ENCODE results near the gene RFX2. TPM values are rescaled to one million over a fixed set of nuclear protein-coding genes. Genes with fewer than 3 reads are reported as not detected.

RFX2 gene
- total and polyA plus RNA-seq, 12 donors, result 2.3 to 10.4 (median 4.6) TPM

DNA sequence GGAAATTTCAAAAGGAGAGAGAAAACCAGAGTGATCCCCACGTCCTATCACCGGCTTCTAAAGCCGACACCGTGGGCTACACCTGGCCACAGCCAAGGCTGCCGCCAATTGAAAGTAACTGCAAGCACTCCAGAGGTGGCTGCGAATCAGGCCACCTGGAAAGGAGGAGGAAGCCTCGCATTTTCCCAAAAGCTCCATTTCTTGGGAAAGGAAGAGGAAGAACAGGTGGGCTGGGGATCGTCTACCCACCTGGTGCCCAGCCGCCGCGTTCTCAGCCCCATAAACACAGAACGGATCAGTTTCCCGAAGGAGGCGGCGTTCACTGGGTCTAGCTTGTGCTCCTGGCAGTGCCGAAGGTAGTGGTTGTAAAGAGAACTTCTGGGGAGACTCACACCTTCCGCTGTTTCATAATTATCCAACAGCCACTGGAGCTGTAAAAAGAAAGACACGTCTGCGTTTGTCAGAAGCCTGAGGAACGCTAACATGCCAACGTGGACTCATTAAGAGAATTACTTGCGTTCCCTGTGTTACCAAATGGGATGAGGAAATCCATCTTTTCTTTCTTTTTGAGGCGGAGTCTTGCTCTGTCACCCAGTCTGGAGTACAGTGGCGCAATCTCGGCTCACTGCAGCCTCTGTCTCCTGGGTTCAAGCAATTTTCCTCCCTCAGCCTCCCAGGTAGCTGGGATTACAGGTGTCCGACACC, 94.3 kb downstream of the RFX2 start:
- H3K36me3 ChIP-seq (replicated peaks in 1 of 2), result no peaks in the 10 kb centered on the region
- H3K27ac ChIP-seq, result no peak overlapping the region
- no peak for TF ChIP-seq POLR2A (IDR thresholded peaks at IDR 0.05)
- TF ChIP-seq, protein P1, sequence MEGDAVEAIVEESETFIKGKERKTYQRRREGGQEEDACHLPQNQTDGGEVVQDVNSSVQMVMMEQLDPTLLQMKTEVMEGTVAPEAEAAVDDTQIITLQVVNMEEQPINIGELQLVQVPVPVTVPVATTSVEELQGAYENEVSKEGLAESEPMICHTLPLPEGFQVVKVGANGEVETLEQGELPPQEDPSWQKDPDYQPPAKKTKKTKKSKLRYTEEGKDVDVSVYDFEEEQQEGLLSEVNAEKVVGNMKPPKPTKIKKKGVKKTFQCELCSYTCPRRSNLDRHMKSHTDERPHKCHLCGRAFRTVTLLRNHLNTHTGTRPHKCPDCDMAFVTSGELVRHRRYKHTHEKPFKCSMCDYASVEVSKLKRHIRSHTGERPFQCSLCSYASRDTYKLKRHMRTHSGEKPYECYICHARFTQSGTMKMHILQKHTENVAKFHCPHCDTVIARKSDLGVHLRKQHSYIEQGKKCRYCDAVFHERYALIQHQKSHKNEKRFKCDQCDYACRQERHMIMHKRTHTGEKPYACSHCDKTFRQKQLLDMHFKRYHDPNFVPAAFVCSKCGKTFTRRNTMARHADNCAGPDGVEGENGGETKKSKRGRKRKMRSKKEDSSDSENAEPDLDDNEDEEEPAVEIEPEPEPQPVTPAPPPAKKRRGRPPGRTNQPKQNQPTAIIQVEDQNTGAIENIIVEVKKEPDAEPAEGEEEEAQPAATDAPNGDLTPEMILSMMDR (IDR thresholded peaks at IDR 0.05), result no peak
- no peak overlapping the region for H3K4me3 ChIP-seq
- intact Hi-C loops (cut with DNase I), result loop anchor here in 1 of 2 donors (10.0 kb wide), 1 partner anchor 211 kb away; the partner anchor contains the start of gene NRTN
- no peaks in the 10 kb centered on the region for H3K9me3 ChIP-seq (replicated peaks in 1 of 3)
- DNase-seq, result no peak
- no peaks in the 10 kb centered on the region for H3K4me1 ChIP-seq (replicated peaks in 1 of 2)
- WGBS, 4 donors, result 93 to 95% (median 94%) methylated on average over 25 to 26 of the region's 26 CpGs
- H3K27me3 ChIP-seq, result no peaks in the 10 kb centered on the region

DNA sequence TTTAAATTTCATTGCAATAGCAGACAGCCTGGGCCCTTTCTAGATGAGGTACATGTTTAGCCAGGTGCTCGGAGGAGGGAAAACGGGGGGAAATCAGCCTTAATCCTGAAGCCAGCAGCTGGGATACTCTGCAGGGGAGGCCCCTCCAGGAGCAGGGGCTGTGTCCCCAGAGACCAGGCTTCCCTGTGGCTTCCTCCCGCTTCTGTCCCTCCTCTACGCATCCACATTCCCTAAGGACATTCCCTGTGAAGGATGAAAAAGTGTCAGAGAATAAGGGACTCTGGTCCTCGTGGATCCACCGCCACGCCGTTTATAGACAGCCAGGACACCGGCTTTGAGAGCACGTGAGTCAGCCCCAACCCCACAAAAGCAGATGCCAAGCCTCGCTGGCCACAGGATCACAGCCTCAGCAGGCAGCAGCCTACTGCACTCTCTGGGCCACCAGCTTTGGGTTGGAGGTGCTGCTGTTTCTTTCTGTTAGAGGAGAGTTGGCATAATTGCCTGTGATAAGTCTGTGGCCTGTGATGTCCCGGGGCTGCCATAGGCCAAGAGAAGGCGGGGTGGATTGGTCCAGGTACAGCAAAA, 95.7 kb downstream of the RFX2 start:
- Histone ChIP-seq H3K27ac (no peak overlapping the region), H3K4me3 (no peak overlapping the region), H3K36me3 (replicated peaks in 1 of 2) (no peaks in the 10 kb centered on the region), H3K4me1 (replicated peaks in 1 of 2) (no peaks in the 10 kb centered on the region), H3K27me3 (no peaks in the 10 kb centered on the region), H3K9me3 (replicated peaks in 1 of 3) (no peaks in the 10 kb centered on the region)
- TF ChIP-seq, protein P1 (IDR thresholded peaks at IDR 0.05), result no peak
- no peak for TF ChIP-seq POLR2A (IDR thresholded peaks at IDR 0.05)
- 87 to 95% (median 93%) methylated on average over 11 to 13 of the region's 13 CpGs for WGBS, 4 donors
- intact Hi-C loops (cut with DNase I), result loop anchor here in 1 of 2 donors (10.0 kb wide), 1 partner anchor 210 kb away; the partner anchor contains the start of gene NRTN
- DNase-seq, result no peak

DNA sequence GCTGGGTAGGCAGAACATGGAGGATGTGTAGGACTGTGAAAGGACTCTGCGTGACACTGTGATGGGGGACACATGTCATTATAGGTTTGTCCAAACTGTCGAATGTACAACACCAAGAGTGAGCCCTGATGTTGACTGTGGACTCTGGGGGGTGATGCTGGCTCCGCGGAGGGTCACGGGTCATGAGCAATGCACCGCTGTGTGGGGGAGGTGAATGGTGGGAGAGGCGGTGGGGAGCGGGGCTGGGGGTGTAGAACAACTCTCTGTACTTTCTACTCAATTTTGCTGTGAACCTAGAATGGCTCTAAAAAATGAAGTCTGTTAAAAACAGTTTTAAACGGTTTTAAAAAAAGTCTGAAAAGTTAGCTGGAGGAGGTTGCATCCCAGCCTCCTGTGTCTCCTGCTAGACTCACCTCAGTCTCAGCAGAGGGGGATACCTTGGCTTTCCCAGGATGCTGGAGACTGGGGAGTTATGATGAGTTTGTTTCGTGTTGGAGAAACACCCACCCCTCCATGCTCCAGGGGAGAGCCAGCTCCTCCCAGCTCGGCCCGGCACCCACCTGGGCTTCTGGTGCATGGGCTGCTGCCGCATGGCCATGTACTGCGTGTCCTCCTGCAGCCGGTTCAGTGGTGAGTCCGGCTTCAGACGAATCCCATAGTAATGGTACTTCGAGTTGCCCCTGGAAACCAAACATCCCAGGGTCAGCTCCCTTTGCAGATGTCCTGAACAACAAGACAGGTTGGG, 97.7 kb downstream of the RFX2 start:
- Histone ChIP-seq H3K36me3 (replicated peaks in 1 of 2) (no peaks in the 10 kb centered on the region), H3K27me3 (no peaks in the 10 kb centered on the region), H3K9me3 (replicated peaks in 1 of 3) (no peaks in the 10 kb centered on the region), H3K4me3 (no peak overlapping the region), H3K27ac (no peak overlapping the region), H3K4me1 (replicated peaks in 1 of 2) (no peaks in the 10 kb centered on the region)
- intact Hi-C loops (cut with DNase I), result loop anchor here in 1 of 2 donors (10.0 kb wide), 1 partner anchor 208 kb away; the partner anchor contains the start of gene NRTN
- no peak for TF ChIP-seq POLR2A (IDR thresholded peaks at IDR 0.05)
- TF ChIP-seq, protein P1 (IDR thresholded peaks at IDR 0.05), result no peak
- DNase-seq, result no peak
- 84 to 90% (median 88%) methylated on average over 13 to 18 of the region's 18 CpGs for WGBS, 4 donors

DNA sequence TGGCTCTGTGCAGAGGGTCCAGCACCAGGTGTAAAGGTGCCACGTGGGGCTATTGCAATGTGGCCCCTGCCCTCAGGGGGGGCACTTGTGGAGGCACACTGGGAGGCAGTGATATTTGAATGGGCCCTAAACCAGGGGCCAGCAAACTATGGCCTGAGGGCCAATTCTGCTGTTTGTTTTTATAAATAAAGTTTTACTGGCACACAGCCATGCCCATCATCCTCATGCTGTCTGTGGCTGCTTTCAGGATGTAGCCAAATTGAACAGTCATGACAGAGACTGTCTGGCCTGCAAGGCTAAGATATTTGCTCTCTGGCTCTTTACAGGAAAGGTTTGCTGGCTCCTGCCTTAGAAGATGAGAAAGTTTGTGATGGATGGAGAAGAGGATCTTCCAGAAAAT, 98.5 kb downstream of the RFX2 start:
- H3K4me1 ChIP-seq (replicated peaks in 1 of 2), result no peaks in the 10 kb centered on the region
- no peak for TF ChIP-seq POLR2A (IDR thresholded peaks at IDR 0.05)
- TF ChIP-seq, protein P1 (IDR thresholded peaks at IDR 0.05), result no peak
- intact Hi-C loops (cut with DNase I), result loop anchor here in 1 of 2 donors (10.0 kb wide), 1 partner anchor 207 kb away; the partner anchor contains the start of gene NRTN
- 88 to 91% methylated on average over 1 of the region's 1 CpG; no CpG with 5 or more reads in 2 of the 4 donors for WGBS, 4 donors
- no peaks in the 10 kb centered on the region for H3K9me3 ChIP-seq (replicated peaks in 1 of 3)
- no peaks in the 10 kb centered on the region for H3K27me3 ChIP-seq
- no peak overlapping the region for H3K4me3 ChIP-seq
- no peak overlapping the region for H3K27ac ChIP-seq
- no peaks in the 10 kb centered on the region for H3K36me3 ChIP-seq (replicated peaks in 1 of 2)
- DNase-seq, result no peak
